LNCaP clone FGC (cell line): ENCODE results near the gene TDRD6.
"Not testable (repeated sequence)": the region's sequence is repeated elsewhere in the genome, so short reads cannot be mapped to it uniquely, and the experiment has no call there.

Experiments
- DNase-seq: peaks from one replicate; pipeline ENCODE4 v3.0.0-alpha.2; 2011; ENCODE audit warnings: low read depth
- H3K4me3 ChIP-seq: 2 replicates; pipeline ENCODE4 v1.5.1; 2011; ENCODE audit warnings: mild to moderate bottlenecking, low read depth, low read length, control low read depth
- CTCF ChIP-seq: IDR thresholded peaks from 2 replicates; pipeline ENCODE4 v1.5.1; 2012; ENCODE audit warnings: mild to moderate bottlenecking; ENCODE audit not compliant: control insufficient read depth, insufficient read depth; ENCODE audit errors: extremely low read depth

TDRD6 gene

GRCh38 chr6:46741910-46742309 is 54.2 kb downstream of the TDRD6 start:
- H3K4me3 ChIP-seq: no peak overlapping the region
- no peak for TF ChIP-seq CTCF
- no peak for DNase-seq

GRCh38 chr6:46743425-46744158 is 55.9 kb downstream of the TDRD6 start:
- H3K4me3 ChIP-seq: no peak overlapping the region
- TF ChIP-seq CTCF: no peak
- DNase-seq: no peak

- not testable (repeated sequence) for H3K4me3 ChIP-seq, DNase-seq
These were observed 56.6 kb downstream of the TDRD6 start for GRCh38 chr6:46744159-46744725.

GRCh38 chr6:46745973-46746372 is 58.3 kb downstream of the TDRD6 start:
- TF ChIP-seq CTCF: no peak
- DNase-seq: no peak
- no peak overlapping the region for H3K4me3 ChIP-seq

GRCh38 chr6:46746696-46747095 is 59.0 kb downstream of the TDRD6 start, which contains the start of gene ANKRD66:
Gene ANKRD66, plus strand, starts transcription at chr6:46746933. Its CDS starts 5,016 bp downstream, at chr6:46751949.
- DNase-seq: no peak
- TF ChIP-seq CTCF: no peak
- no peak within 1 kb of the TSS for H3K4me3 ChIP-seq

- no peak overlapping the region for H3K4me3 ChIP-seq
- no peak for DNase-seq
- no peak for TF ChIP-seq CTCF
These were observed 61.3 kb downstream of the TDRD6 start for GRCh38 chr6:46748940-46749503.

GRCh38 chr6:46749731-46750130 is 62.0 kb downstream of the TDRD6 start:
- H3K4me3 ChIP-seq: no peak overlapping the region
- no peak for DNase-seq
- no peak for TF ChIP-seq CTCF
